Activated naive CD8-positive, alpha-beta T cell treated with anti-CD3 and anti-CD28 coated beads, Interleukin-2, amount 50 U/mL, for 16 hours (primary cell): Measurements from ENCODE around the gene USP32.
"Not testable (repeated sequence)": the region's sequence is repeated elsewhere in the genome, so short reads cannot be mapped to it uniquely, and the experiment has no call there.

Experiments used
- DNase-seq: peaks from one replicate; pipeline ENCODE4 v3.0.0-alpha.2; 2020; ENCODE audit warnings: low read depth, low spot score

The USP32 gene

GRCh38 chr17:60332574-60332973 is 59.4 kb downstream of the USP32 start:
- DNase-seq: no peak

- no peak for DNase-seq
Observed at GRCh38 chr17:60330731-60331130, 61.2 kb downstream of the USP32 start.

- DNase-seq: no peak
Observed at GRCh38 chr17:60328679-60329078, 63.3 kb downstream of the USP32 start.

GRCh38 chr17:60327901-60328273 is 64.0 kb downstream of the USP32 start:
- DNase-seq: no peak

GRCh38 chr17:60327134-60327900 is 64.6 kb downstream of the USP32 start:
- no peak for DNase-seq

- DNase-seq: no peak
Observed at GRCh38 chr17:60326702-60327101, 65.2 kb downstream of the USP32 start.

GRCh38 chr17:60325730-60326524 is 66.0 kb downstream of the USP32 start:
- DNase-seq: no peak

- DNase-seq: no peak
Observed at GRCh38 chr17:60323754-60324153, 68.2 kb downstream of the USP32 start.

GRCh38 chr17:60322056-60322387 is 69.9 kb downstream of the USP32 start:
- no peak for DNase-seq

- DNase-seq: no peak
Observed at GRCh38 chr17:60321336-60322055, 70.4 kb downstream of the USP32 start.

GRCh38 chr17:60318830-60319229 is 73.1 kb downstream of the USP32 start:
- no peak for DNase-seq

- no peak for DNase-seq
Observed at GRCh38 chr17:60318326-60318725, 73.6 kb downstream of the USP32 start.

- DNase-seq: no peak
Observed at GRCh38 chr17:60315650-60316049, 76.3 kb downstream of the USP32 start.

- not testable (repeated sequence) for DNase-seq
Observed at GRCh38 chr17:60314900-60315299, 77.0 kb downstream of the USP32 start.

- no peak for DNase-seq
Observed at GRCh38 chr17:60314423-60314822, 77.5 kb downstream of the USP32 start.

- no peak for DNase-seq
Observed at GRCh38 chr17:60311936-60312335, 80.0 kb downstream of the USP32 start.

- no peak for DNase-seq
Observed at GRCh38 chr17:60311186-60311585, 80.7 kb downstream of the USP32 start.

GRCh38 chr17:60305141-60305540 is 86.8 kb downstream of the USP32 start:
- no peak for DNase-seq

- DNase-seq: no peak
Observed at GRCh38 chr17:60304502-60304901, 87.4 kb downstream of the USP32 start.

- no peak for DNase-seq
Observed at GRCh38 chr17:60303406-60304099, 88.4 kb downstream of the USP32 start.

- no peak for DNase-seq
Observed at GRCh38 chr17:60301649-60302048, 90.3 kb downstream of the USP32 start.

- no peak for DNase-seq
Observed at GRCh38 chr17:60300949-60301348, 91.0 kb downstream of the USP32 start.
